Ectodermal cell (in vitro differentiated cells): ENCODE data around the gene EPHX1.

Experiments used
- H3K27ac ChIP-seq: 2 replicates; pipeline ENCODE4 v1.7.0; 2013; ENCODE audit warnings: mild to moderate bottlenecking, low read depth, low read length; ENCODE audit not compliant: insufficient read depth, poor library complexity, severe bottlenecking
- H3K27me3 ChIP-seq: 2 replicates; pipeline ENCODE4 v1.7.0; 2013; ENCODE audit warnings: mild to moderate bottlenecking, low read length; ENCODE audit not compliant: insufficient read depth, control insufficient read depth, poor library complexity, severe bottlenecking
- H3K36me3 ChIP-seq: one replicate; pipeline ENCODE4 v1.7.0; 2013; ENCODE audit warnings: low read length; ENCODE audit not compliant: control insufficient read depth, insufficient read depth
- H3K4me1 ChIP-seq: one replicate; pipeline ENCODE4 v1.7.0; 2013; ENCODE audit warnings: low read length; ENCODE audit not compliant: control insufficient read depth, insufficient read depth
- H3K4me3 ChIP-seq: 2 replicates; pipeline ENCODE4 v1.7.0; 2013; ENCODE audit warnings: low read depth, low read length, control low read depth; ENCODE audit not compliant: insufficient read depth
- H3K9me3 ChIP-seq: 2 replicates; pipeline ENCODE4 v1.7.0; 2013; ENCODE audit warnings: mild to moderate bottlenecking, low read length, moderate library complexity; ENCODE audit not compliant: control insufficient read depth
- WGBS, 2 experiments: methylation state at CpG; one replicate each; pipeline ENCODE4 v1.1.7; 2013; ENCODE audit warnings: missing lambda C conversion rate in 2 of 2; 5-methylcytosine and 5-hydroxymethylcytosine counted together

Gene EPHX1

DNA sequence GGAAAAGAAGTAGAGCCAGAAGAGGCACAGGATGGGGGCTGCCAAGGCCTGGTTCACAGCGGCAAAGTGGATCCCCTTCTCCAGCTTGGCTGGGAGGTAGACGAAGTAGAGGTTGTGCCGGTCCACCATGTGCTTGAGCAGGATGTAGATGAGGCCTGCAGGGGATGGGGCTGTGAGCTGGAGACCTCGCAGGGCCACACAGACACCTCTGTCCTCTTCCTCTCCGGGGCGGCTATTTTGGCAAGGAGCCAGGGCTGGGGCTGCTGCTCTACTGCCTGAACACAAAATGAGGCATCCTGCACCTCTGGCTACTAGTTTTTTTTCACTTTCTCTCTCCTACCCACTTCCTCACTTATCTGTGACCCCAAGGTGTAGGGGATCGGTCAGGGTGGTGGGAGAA, 40.0 kb downstream of the EPHX1 start:
- Histone ChIP-seq H3K27ac (no peak overlapping the region), H3K9me3 (no peaks in the 10 kb centered on the region), H3K27me3 (no peaks in the 10 kb centered on the region), H3K36me3 (peaks cover 3% of the 10 kb centered on the region), H3K4me1 (peaks cover 16% of the 10 kb centered on the region), H3K4me3 (no peak overlapping the region)
- WGBS, 2 experiments, result 91 to 93% methylated on average over 7 of the region's 7 CpGs

DNA sequence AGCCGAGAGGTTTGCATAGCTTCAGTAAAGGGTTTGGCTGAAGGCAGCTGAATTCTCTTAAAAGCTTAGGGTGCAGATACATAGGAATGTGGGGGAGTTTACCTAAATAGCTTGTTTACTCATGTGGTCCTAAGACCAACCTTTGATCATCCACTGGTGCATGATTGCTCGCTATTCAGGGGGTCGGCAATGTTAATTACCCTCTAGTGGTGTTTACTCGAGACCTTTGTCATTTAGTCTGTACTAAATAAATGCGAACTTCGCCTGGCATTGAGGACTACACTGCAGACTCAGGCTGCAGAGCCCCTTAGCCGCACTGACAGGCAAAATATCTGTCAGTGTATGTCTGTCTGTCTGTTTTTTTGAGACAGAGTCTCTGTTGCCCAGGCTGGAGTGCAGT, 40.4 kb downstream of the EPHX1 start:
- H3K9me3 ChIP-seq, result no peaks in the 10 kb centered on the region
- 93 to 94% methylated on average over 7 of the region's 7 CpGs for WGBS, 2 experiments
- peaks cover 14% of the 10 kb centered on the region for H3K4me1 ChIP-seq
- no peak overlapping the region for H3K27ac ChIP-seq
- peaks cover 3% of the 10 kb centered on the region for H3K36me3 ChIP-seq
- H3K27me3 ChIP-seq, result no peaks in the 10 kb centered on the region
- H3K4me3 ChIP-seq, result no peak overlapping the region

DNA sequence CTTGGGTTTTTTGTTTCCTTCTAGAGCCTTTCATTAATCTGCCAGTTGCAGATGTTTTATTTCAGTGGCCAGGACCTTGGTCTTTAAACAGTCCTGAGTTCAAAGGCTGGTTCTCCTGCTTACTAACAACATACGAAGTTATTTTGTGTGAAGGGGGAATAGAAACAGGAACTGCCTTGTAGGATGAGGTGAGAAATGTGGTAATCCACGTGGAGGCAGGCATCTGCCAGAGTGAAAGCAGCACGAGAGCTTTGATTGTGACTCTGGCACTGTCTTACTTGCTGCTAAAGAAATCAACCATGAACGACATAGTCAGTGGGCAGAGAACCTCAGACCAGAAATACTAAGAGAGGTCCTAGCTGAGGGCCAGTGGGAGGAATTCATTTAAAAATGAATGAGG, 41.9 kb downstream of the EPHX1 start:
- H3K27ac ChIP-seq, result no peak overlapping the region
- 89 to 90% methylated on average over 4 of the region's 4 CpGs for WGBS, 2 experiments
- H3K4me1 ChIP-seq, result peaks cover 6% of the 10 kb centered on the region
- H3K9me3 ChIP-seq, result no peaks in the 10 kb centered on the region
- H3K4me3 ChIP-seq, result no peak overlapping the region
- H3K36me3 ChIP-seq, result no peaks in the 10 kb centered on the region
- no peaks in the 10 kb centered on the region for H3K27me3 ChIP-seq

DNA sequence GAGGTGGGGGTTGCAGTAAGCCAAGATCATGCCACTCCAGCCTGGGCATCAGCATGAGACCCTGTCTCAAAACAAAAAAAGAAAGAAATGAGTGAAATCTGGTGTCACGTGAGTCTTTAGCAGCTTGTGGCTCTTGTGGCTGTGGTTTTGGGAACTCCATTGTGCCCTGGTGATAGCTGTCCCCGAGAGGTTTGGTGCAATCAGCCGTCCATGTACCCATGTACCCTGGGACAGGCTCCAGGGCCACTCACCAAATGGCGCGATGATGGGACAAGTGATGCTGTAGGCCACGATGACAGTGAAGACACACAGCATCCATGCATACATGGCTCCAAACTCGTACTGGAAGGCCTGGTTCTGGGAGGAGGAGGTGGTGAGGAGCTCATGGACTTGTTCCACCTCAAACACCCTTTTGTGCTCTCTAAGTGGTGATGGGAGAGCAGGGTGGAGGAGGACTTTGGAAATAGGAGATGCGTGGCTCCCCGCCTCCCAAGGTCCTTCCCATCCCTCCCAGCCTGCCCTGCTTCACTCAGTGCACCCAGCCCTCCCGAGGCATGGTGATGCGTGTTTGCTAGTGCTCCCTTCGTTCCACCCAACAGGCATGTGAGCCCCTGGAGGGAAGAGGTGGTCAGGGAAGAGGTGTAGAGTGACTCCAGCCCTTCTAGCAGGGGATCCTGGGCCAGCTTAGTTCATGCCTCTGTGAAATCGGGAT, 42.6 kb downstream of the EPHX1 start:
- H3K27me3 ChIP-seq, result no peaks in the 10 kb centered on the region
- no peaks in the 10 kb centered on the region for H3K36me3 ChIP-seq
- H3K4me1 ChIP-seq, result peaks cover 6% of the 10 kb centered on the region
- no peaks in the 10 kb centered on the region for H3K9me3 ChIP-seq
- no peak overlapping the region for H3K27ac ChIP-seq
- H3K4me3 ChIP-seq, result no peak overlapping the region
- WGBS, 2 experiments, result 94 to 95% methylated on average over 13 of the region's 13 CpGs

DNA sequence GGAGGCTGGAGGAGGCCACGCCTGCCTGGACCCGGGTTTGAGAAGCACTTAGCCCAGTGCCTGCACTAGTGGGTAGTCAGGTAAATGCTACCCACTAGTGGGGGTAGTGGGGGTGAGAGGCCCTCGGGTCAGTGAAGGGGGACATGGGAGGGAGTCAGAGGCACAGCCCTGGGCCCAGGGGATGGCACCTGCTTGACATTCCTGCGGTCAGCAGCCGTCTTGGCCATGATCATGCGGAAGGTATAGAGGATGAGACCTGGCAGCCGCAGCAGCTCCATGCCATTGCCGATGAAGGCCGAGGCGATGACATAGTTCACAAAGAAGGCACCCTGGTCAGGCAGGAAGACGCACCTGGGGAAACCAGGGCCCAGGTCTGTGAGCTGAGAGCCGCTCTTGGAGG, 43.5 kb downstream of the EPHX1 start:
- WGBS, 2 experiments, result 95% methylated on average over 12 of the region's 12 CpGs
- Histone ChIP-seq H3K27ac (no peak overlapping the region), H3K4me1 (peaks cover 3% of the 10 kb centered on the region), H3K9me3 (no peaks in the 10 kb centered on the region), H3K36me3 (no peaks in the 10 kb centered on the region), H3K27me3 (no peaks in the 10 kb centered on the region), H3K4me3 (no peak overlapping the region)

DNA sequence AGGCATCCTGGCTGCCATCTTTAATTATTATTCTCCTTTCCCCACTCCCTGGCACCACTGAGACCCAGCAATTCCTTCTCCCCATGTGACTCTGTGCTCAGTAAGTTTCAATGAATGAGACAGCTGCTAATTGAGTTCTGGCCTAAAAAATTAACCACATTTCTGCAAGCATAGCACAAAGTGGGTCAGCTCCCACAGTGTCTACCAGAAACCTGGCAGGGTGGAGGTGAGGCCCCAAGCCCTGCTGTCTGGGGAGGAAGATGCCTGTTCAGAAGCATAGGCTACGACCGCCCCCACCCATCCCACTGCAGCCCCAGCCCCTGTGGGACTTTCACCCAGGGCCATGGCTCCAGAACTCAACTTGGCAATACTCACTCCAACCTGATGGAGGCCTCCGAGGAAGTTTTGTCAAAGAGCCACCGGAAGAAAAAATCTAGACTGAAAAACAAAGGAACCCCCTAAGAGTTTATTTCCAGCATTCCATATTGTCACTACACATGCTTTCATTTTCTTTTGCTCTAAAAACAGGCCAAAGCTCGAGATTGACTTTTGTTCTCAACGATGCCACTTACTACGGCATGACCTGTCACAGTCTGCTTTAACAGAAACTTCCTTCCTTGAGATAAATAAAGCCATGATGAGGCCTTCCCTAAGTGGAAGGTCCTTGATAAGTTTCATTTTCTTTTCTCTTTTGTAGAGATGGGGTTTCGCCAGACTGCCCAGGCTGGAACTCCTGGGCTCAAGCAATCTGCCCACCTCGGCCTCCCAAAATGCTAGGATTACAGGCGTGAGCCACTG, 45.8 kb downstream of the EPHX1 start:
- no peaks in the 10 kb centered on the region for H3K9me3 ChIP-seq
- no peak overlapping the region for H3K4me3 ChIP-seq
- no peak overlapping the region for H3K27ac ChIP-seq
- no peaks in the 10 kb centered on the region for H3K4me1 ChIP-seq
- WGBS, 2 experiments, result 92 to 94% methylated on average over 10 of the region's 10 CpGs
- no peaks in the 10 kb centered on the region for H3K27me3 ChIP-seq
- H3K36me3 ChIP-seq, result no peaks in the 10 kb centered on the region

DNA sequence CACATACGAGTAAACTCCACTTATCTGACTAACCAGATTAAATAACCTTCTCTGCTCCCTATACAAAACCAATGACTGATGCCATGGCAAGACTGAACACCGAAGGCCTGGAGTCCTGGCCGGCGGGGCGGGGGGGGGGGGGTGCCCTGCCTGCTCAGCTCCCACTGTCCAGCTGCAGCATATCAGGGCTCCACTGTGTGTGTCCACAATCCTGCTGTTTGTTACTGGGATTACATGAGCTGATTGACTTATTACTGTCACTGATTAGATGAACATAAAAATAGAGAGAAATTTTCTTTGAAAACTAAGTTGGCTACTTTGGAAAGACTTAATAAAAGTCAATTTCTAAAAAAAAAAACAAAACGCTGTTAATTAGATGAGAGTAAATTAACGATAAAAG, 47.3 kb downstream of the EPHX1 start:
- H3K36me3 ChIP-seq, result no peaks in the 10 kb centered on the region
- WGBS, 2 experiments, result 76 to 83% methylated on average over 7 of the region's 7 CpGs
- H3K27ac ChIP-seq, result no peak overlapping the region
- no peaks in the 10 kb centered on the region for H3K9me3 ChIP-seq
- no peaks in the 10 kb centered on the region for H3K4me1 ChIP-seq
- H3K27me3 ChIP-seq, result no peaks in the 10 kb centered on the region
- no peak overlapping the region for H3K4me3 ChIP-seq

DNA sequence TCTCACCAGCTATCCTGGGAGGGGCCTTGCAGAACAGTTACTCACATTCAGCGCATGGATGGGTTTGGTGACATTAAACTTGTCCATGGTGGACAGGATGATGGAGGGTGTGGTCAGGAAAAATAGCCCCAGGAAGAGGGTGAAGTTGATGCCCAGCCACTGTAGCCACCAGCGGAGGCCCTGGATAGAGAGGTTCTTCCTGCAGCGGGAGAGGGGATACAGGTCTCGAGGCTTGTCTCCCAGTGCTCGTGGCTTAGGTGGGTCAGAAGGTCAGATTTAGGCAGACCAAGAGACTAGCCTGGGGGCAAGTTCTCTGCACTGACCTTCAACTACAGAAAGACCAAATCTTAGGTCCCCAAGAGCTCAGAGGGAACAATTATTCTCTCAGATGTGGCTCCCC, 49.2 kb downstream of the EPHX1 start:
- H3K9me3 ChIP-seq, result no peaks in the 10 kb centered on the region
- H3K27ac ChIP-seq, result no peak overlapping the region
- H3K36me3 ChIP-seq, result no peaks in the 10 kb centered on the region
- no peaks in the 10 kb centered on the region for H3K4me1 ChIP-seq
- no peak overlapping the region for H3K4me3 ChIP-seq
- H3K27me3 ChIP-seq, result no peaks in the 10 kb centered on the region
- 92% methylated on average over 5 of the region's 5 CpGs for WGBS, 2 experiments

DNA sequence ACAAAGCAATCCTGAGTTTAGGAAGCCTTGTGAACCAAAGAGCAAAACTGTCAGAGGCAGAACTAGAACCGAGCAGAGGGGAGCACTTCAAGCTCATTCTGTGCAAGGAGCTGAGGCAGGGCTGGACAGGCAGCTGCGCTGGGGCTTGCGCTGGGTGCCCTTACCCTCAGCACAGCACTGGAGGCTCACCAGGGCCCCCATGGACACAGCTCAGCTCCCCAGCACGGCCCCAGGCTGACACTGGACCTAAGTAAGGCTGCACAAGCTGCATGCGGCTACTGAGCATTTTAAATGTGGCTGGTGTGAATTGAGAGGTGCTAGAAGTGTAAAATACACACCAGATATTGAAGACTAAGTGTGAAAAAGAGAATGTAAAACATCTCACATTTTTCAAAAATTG, 50.2 kb downstream of the EPHX1 start:
- Histone ChIP-seq H3K27ac (no peak overlapping the region), H3K9me3 (no peaks in the 10 kb centered on the region), H3K4me1 (no peaks in the 10 kb centered on the region), H3K4me3 (no peak overlapping the region), H3K36me3 (no peaks in the 10 kb centered on the region), H3K27me3 (no peaks in the 10 kb centered on the region)
- WGBS, 2 experiments, result 96 to 97% methylated on average over 5 of the region's 5 CpGs

DNA sequence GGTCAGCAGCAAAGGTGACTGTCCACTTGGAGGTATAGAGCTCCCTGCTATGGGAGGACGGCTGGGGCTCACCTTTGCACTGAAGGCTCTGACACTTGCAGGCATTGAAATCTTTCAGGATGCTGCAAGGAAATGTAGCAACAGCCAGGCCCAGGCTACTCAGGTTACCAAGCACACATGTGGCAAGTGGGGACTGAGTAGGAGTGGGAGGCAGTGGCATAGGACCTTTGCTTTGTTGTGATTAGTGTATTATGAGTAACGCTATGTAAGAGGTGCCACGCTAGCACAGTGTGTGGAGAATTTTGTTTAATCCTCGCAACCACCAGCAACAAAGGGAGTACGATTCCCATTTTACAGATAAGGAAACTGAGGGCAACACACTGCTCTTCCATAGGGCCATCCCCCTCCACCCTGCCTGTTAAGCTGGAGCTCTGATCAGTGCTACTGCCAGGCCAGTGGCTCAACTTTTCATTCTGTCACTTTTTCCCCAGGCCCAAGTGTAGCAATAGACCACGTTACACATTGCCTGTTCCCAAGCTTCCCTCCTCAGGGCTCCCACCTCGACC, 51.0 kb downstream of the EPHX1 start:
- H3K4me3 ChIP-seq, result no peak overlapping the region
- H3K36me3 ChIP-seq, result no peaks in the 10 kb centered on the region
- WGBS, 2 experiments, result 93% methylated on average over 7 of the region's 7 CpGs

More for the DNA sequence above, 51.0 kb downstream of the EPHX1 start:
- Histone ChIP-seq H3K4me1 (no peaks in the 10 kb centered on the region), H3K9me3 (no peaks in the 10 kb centered on the region), H3K27me3 (no peaks in the 10 kb centered on the region), H3K27ac (no peak overlapping the region)
